Measurements from ENCODE around the gene MYD88. TPM values are rescaled to one million over a fixed set of nuclear protein-coding genes. Genes with fewer than 3 reads are reported as not detected.

MYD88 gene
- total and polyA plus RNA-seq, 9 of the 15 experiments (the other 6 are each of a cell fraction or from before 2014, with no cell fraction given): 3.2 to 47.3 (median 27.6) TPM

GRCh38 chr3:38117748-38118420, 20.6 kb upstream of the MYD88 start (continued):
- TF ChIP-seq ZBTB26 (CRISPR knock-in tag; IDR thresholded peaks at IDR 0.05) (no peak), FOXA3 (CRISPR knock-in tag; conservative IDR thresholded peaks at IDR 0.05 in 1 of 2, IDR thresholded peaks at IDR 0.05 in 1 of 2) (peak in 1 of 2 experiments; percentile 33; a peak in 1 of 4 replicates), VEZF1 (CRISPR knock-in tag; IDR thresholded peaks at IDR 0.05) (no peak), GATAD2A (IDR thresholded peaks at IDR 0.05) (no peak), ZNF408 (CRISPR knock-in tag; IDR thresholded peaks at IDR 0.05; ENCODE audit: low read depth) (no peak), POLR2H (tag; IDR thresholded peaks at IDR 0.05; ENCODE audit: low read depth) (no peak), ZNF197 (CRISPR knock-in tag; IDR thresholded peaks at IDR 0.05; ENCODE audit: low read depth) (no peak), MITF (IDR thresholded peaks at IDR 0.05) (0 out of 2 replicates have a peak, but pooled peaks have one; percentile 4), ATF7 (IDR thresholded peaks at IDR 0.05) (no peak), USF1 (CRISPR knock-in tag; IDR thresholded peaks at IDR 0.05) (peak; percentile 66), ILF3 (IDR thresholded peaks at IDR 0.05; ENCODE audit: borderline replicate concordance) (no peak; the same call in 1 of the 2 replicates), RUNX1 (IDR thresholded peaks at IDR 0.05; ENCODE audit: low read depth) (no peak), NFYB (IDR thresholded peaks at IDR 0.05; ENCODE audit: extremely low read depth, insufficient read length) (no peak), HBP1 (CRISPR knock-in tag; IDR thresholded peaks at IDR 0.05) (0 out of 2 replicates have a peak, but pooled peaks have one; percentile 34), CTCF (IDR thresholded peaks at IDR 0.05 in 2 of 3, conservative IDR thresholded peaks at IDR 0.05 in 1 of 3; ENCODE audit: insufficient read depth in 2 of 3, low read depth in 1 of 3, low read length in 3 of 3) (peak; percentile 95 to 98 (median 97)), ZBED1 (IDR thresholded peaks at IDR 0.05) (no peak), GTF2F1 (IDR thresholded peaks at IDR 0.05; ENCODE audit: low read depth, low read length) (0 out of 2 replicates have a peak, but pooled peaks have one; percentile 8), SMAD3 (CRISPR knock-in tag; conservative IDR thresholded peaks at IDR 0.05) (no peak), BCOR (IDR thresholded peaks at IDR 0.05) (0 out of 2 replicates have a peak, but pooled peaks have one; percentile 7), SNIP1 (IDR thresholded peaks at IDR 0.05; ENCODE audit: low read depth) (no peak), KHSRP (IDR thresholded peaks at IDR 0.05) (no peak)
